HG03196 (cell line): ENCODE results near the gene IL22RA2.

Experiments
- ATAC-seq: cut with Tn5 transposase; IDR thresholded peaks from one replicate; pipeline ENCODE4 v1.9.1; 2021; ENCODE audit not compliant: unreplicated experiment

IL22RA2 gene

GRCh38 chr6:137197684-137198645 lies 24.5 kb upstream of the IL22RA2 start:
- no peak for ATAC-seq

DNA sequence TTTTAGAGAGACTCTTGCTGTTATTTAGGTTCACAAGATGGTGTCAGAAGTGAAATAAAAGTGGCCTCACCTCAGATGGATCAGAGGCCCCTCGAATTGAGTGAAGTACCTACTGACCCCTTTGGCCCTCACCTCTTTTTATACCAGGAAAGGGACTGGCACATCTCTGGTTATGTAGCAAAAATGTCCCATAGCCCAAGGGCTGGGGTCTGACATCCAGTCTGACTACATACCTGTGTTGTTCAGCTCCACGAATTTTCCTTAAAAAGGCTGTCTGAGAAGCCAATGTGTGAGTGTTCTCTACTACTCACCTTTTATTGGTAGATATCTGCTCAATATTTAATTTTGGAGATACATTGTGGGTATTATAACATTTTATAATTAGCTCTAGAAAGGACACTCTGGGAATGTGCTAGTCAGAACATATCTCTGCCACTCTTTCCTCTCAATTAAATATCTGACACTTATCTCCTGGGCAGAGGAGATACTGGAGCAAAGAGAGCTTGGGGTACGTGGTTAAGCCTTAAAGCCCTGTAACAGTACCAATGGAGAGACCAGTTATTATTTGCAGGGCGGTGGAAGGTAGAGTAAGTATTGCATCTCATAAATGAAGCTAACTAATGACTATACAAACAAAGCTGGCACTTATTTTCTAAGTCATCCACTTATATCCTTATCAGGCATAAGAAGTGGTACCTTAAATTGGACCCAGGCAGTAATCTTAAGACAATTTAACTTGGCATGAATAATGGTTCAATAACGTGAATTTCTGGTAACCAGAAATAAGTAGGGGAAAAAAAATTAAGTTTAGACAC lies 20.0 kb upstream of the IL22RA2 start:
- ATAC-seq = no peak

GRCh38 chr6:137192821-137193220 lies 19.4 kb upstream of the IL22RA2 start:
- ATAC-seq = no peak

- ATAC-seq = no peak
Measured at GRCh38 chr6:137191670-137192069, 18.2 kb upstream of the IL22RA2 start.

DNA sequence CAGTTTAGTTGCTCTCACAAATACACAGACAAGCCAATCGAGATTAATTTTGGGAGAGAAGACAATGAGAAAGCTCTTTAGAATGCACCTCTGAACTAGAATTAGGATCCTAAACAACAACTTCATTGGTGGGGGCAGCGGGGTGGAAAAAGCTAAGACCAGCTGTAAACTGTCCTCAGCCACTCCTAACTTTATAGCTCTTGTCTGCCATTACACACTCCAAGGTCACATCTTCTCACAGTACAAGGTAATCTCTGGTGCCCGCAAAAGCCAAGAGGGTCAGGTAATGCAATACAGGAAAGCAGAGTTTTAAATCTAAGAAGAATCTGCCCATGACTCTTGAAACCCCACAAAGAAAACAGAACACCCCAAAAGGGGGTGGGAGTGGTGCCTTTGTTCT lies 17.8 kb upstream of the IL22RA2 start:
- no peak for ATAC-seq

DNA sequence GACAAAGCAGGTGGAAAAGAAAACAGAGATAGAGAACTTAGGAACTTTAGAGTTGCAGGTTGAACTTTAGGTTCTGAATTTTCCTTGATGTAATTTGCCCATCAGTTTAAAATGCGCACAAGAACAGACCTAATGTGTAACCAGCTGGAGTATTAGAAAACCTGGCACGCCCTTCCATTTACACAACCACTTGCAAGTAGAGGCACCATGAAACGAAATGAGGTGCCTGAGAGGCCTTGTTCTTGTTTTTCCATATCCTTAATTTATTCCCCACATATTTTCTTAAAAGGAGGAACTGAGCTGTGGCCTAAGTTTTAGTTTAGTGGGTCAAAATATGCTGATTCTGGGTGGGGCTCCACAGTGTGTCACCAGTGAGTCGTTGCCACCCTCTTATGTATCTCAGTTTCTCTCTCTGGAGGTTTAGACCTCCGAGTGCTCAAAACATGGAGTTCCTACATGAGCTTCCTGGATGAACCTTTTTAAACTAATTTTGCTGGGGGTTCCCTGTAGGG lies 17.2 kb upstream of the IL22RA2 start:
- no peak for ATAC-seq

- no peak for ATAC-seq
Measured at GRCh38 chr6:137188855-137189254, 15.4 kb upstream of the IL22RA2 start.

- no peak for ATAC-seq
Measured at GRCh38 chr6:137185290-137185689, 11.8 kb upstream of the IL22RA2 start.

DNA sequence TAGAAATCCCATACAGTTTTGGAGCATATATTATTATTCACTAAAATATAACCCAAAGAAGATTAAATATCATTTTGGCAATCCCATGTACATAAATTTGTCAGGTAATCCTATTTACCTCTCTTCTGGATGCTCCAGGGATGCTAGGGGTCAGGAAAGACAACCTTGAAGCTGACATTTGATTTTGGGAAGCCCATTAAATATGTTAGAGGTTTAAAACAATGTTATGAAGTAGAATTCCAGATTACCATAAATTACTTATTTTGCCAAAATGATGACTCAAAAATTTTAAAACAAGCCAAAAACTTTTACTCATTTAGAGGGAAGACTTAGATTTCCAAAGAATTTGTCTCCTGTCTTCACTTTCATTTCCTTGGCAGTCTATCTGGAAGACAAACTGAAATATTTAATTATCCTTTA lies 9.2 kb upstream of the IL22RA2 start:
- no peak for ATAC-seq

DNA sequence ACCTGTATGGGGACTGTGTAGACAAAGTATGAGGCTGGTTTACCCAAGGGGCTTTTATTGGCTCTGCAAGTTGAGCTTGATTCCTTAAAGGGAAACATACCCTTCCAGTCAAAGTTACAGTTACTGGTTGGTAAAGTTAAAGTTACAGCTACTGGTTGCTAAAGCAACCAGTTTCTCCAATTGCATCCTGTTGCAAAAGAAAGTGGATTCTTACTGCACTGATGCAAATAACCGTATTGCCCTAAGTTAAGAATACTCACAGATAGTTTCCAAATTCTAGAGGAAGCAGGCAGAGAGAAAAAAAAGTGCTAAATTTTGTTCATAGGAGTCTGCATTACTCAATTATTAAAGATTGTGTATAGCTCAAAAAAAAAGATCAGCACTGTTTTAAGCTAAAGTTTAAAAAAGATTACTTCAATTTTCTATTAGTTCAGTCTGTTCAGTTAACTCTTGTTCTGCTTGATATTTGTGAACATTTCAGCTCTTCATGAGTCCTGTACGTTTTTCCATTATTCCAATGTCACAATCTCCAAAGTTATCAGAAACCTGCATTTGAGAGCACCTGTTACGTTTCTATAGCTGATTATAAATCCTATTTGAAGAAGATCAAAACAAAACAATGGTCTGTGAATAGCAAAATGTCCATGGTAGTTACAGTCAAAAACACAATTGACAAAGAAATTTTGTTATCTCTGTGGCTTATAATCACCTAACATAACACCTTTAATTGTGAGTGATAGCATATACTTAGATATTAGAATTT lies 8.6 kb upstream of the IL22RA2 start:
- ATAC-seq = no peak

DNA sequence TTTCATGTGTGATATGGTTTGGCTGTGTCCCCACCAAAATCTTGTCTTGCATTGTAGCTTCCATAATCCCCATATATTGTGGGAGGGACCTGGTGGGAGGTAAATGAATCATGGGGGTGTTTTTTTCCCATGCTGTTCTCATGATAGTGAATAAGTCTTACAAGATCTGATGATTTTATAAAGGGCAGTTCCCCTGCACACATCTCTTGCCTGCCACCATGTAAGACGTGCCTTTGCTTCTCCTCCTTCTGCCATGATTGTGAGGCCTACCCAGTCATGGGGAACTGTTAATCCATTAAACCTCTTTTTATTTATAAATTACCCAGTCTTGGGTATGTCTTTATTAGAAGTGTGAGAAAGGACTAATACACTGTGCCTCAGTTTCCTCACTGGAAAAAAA lies 4.2 kb upstream of the IL22RA2 start:
- ATAC-seq = no peak

DNA sequence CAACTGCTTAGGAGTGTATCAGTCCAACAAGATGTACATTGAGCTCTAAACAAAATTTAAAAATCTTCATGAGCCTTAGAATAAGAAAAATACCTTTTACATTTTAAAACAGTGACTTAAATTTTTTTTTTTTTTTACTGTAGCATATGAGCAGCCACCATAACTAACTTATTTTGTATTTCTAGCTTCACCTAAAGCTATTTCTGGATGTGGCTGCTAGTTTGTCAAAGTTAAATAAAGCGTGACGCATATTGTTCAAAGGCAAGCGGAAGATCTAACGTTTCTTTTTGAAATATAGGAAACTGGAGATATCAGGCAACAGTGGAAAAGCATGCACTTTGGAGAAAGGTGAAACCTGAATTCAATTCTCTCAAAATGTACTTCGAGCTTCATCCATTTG lies 3.3 kb upstream of the IL22RA2 start:
- ATAC-seq = no peak

DNA sequence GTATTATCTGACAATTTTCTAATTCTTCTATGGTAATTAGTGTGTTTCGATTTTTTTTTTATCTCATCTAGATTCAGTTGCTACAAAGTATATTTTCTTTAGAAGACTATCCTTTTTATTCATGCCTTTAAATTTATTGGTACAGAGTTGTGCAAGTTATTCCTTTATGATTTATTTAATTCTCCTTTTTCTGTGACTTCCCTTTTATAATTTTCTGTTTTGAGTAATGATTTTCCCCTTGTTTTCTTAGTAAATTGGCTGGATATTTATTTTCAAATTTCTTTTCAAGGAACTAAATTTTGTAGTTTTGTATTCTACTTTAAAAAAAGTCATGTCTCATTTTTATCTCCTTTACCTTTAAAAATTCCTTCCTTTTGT lies 2.4 kb upstream of the IL22RA2 start:
- no peak for ATAC-seq

DNA sequence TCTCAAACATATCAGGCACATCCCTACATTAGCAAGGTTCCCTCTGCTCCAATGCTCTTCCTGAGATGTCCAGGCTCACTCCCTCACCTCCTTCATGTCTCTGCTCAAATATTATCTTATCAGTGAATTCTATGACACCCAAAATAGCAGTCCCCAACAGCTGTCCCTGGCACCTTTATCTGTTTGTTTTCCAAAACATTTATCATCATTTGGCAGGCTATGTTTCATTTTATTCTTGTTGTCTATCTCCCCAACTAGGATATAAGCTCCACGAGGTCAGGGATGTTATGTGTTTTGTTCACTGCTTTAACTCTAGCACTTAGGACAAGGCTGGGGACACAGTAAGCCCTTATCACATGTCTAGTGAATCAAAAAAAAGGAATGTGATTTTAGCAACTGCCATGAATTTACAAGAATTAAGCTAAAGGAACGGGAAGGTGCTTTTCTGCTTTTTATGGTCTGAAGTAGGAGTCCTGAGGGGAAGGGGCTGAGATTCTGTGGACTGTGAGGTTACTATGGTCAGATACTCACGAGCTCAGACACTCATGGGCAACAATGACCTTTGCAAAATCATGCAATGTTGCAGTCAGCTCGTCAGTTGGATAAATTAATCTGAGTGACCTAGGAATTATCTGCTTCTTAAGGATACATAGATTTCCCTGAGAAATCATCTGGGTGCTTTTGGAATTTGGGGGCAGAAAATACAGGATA lies 1.9 kb upstream of the IL22RA2 start:
- no peak for ATAC-seq

DNA sequence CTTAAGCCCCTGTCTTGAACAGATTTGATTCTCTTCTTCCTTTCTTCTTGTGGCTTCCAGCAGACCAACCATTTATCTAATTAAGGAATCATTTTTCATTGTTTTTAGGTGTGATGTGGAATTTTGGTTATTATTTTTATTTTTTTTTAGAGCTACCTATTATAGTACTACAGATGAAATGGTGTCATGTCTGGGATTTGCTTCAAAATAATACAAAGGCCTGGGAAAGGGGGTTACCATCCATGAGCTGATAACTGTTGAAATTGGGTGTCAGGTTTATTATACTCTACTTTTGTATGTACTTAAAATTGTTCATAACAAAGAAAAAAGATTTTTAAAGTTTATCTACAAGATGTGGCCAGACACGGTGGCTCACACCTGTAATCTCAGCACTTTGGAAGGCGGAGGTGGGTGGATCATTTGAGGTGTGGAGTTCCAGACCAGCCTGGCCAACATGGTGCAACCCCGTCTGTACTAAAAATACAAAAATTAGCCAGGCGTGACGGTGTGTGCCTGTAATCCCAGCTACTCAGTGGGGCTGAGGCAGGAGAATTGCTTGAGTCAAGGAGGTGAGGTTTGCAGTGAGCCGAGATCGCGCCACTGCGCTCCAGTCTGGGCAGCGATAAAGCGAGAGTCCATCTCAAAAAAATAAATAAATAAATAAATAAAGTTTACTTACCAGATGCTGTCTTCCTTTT lies 561 bp downstream of the IL22RA2 start:
- ATAC-seq = no peak

DNA sequence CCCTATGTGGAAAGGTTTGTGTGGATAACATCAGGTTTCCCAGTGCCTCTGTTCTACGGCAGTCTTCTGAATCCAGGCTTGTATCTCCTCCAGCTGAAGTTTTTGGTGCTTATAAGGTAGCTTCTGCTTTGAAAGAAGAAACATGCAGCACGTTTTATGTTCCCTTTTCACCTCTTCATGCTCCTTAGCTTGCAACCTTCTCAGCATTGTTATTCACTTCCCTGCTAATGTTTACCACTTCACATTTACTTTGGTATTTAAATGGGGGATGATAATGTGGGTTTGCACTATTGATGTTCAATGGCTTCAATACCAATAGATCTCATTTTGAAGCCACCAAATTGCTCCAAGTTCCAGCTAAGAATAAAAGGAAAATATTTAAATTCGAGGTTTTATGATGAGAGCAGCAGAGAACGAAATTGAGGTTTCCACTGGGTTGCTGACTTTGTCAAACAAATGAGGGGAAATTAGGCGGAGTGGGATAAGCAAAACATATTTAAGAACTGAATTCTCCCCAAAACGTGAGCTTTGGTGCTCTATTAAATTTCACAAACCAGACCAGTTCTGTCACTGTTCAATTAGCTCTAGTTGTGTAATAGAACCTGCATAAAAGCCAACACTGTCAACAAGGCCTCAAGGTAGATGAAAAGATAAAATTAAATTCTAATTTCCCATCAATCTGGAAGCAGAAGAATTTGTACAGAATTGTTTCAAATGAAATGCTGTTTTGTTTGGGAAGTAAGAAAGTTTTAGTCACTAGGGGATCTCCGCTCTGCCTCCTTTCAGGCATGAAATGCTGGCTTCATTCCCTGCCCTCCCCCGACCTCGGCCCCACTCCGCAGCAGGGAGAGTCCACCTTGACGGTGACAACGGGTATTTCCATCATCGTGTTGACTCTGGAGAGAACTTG lies 1.4 kb downstream of the IL22RA2 start:
- no peak for ATAC-seq

- no peak for ATAC-seq
Measured at GRCh38 chr6:137171053-137171374, 2.4 kb downstream of the IL22RA2 start.

- ATAC-seq = no peak
Measured at GRCh38 chr6:137170266-137171052, 3.0 kb downstream of the IL22RA2 start.
